ENCODE data around the gene CAMTA1. TPM values are rescaled to one million over a fixed set of nuclear protein-coding genes. Genes with fewer than 3 reads are reported as not detected.

Gene CAMTA1
- total RNA-seq, 1 experiment from 2014 or later, result 85.2 TPM

DNA sequence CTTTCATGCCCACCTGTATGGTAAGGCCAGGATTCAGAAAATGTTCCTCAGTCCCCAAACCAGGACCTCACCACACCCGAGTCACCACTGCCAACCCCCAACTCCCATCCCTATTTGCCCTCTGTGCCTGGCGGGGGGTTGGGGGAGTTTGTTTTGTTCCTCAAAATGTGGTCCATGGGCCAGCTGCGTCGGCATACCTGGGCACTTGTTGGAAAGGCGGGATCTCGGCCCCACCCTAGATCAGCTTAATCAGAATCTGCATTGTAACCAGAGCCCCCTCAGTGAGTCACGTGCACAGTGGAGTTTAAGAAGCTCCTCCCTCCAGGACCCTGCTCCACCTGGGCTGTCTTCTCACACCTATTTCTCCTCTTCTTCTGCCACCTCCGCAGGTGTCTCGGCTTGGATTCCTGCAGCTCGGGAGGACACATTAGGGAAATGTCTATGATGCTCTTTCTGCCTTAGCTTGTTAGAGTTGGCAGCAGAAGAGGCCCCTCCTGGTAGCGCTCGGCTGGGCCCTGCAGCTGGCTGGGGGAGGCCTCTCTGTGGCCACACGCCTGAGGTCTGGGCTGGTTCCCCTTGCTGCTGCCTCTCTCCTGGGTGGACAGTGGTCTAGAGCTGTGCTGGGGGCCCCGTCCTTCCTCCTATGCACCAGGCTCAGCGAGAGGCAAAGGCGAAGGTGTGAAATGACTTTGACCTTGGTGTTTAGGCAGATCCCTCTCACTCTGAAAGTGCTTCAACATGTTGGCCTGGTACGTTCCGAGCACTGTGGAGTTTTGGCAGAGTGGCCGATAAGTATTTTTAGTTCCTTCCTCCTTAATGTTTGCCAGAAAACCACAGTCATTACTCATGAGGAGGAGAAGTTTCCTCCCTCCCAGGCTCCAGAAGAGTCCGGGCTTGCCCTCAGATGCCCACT is 41.8 kb upstream of the CAMTA1 start:
- no peak for TF ChIP-seq EZH2 (IDR thresholded peaks at IDR 0.05; ENCODE audit: borderline replicate concordance, low read depth, low read length, poor library complexity, severe bottlenecking)
- TF ChIP-seq, protein P1, sequence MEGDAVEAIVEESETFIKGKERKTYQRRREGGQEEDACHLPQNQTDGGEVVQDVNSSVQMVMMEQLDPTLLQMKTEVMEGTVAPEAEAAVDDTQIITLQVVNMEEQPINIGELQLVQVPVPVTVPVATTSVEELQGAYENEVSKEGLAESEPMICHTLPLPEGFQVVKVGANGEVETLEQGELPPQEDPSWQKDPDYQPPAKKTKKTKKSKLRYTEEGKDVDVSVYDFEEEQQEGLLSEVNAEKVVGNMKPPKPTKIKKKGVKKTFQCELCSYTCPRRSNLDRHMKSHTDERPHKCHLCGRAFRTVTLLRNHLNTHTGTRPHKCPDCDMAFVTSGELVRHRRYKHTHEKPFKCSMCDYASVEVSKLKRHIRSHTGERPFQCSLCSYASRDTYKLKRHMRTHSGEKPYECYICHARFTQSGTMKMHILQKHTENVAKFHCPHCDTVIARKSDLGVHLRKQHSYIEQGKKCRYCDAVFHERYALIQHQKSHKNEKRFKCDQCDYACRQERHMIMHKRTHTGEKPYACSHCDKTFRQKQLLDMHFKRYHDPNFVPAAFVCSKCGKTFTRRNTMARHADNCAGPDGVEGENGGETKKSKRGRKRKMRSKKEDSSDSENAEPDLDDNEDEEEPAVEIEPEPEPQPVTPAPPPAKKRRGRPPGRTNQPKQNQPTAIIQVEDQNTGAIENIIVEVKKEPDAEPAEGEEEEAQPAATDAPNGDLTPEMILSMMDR (conservative IDR thresholded peaks at IDR 0.05; ENCODE audit: low read depth, low read length), result no peak
- Histone ChIP-seq H3K27ac (ENCODE audit: low read depth, low read length, poor library complexity, severe bottlenecking) (no peak overlapping the region), H3K36me3 (ENCODE audit: insufficient read depth, low read length, poor library complexity, severe bottlenecking) (no peaks in the 10 kb centered on the region), H3K9me3 (ENCODE audit: low read depth, low read length, poor library complexity, severe bottlenecking) (no peaks in the 10 kb centered on the region), H3K27me3 (replicated peaks; ENCODE audit: insufficient read depth, low read depth, low read length, poor library complexity) (peaks cover 21% of the 10 kb centered on the region), H3K4me3 (ENCODE audit: low read depth, low read length, poor library complexity, severe bottlenecking) (no peak overlapping the region), H3K4me1 (ENCODE audit: insufficient read depth, low read length, poor library complexity, severe bottlenecking) (no peaks in the 10 kb centered on the region)
- no peak for DNase-seq (ENCODE audit: low spot score)
- CTCF ChIA-PET, result no interaction called here
- intact Hi-C loops (cut with micrococcal nuclease; ENCODE audit: unreplicated experiment), result no loop called here
- POLR2A ChIA-PET (ENCODE audit: low non-redundant PET), result no interaction called here
- no TSS peak for BruUV-seq (replicated peaks)

DNA sequence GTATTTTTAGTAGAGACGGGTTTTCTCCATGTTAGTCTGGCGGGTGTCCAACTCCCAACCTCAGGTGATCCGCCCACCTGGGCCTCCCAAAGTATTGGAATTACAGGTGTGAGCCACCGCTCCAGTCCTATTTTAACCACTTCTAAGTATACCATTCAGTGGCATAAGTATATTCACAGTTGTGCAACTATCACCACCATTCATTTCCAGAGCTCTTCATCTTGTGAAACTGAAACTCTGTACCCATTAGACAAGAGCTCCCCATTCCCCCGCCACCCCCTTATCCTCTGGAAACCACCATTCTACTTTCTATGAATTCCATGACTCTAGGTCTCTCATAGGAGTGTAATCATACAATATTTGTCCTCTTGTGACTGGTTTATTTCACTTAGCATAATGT is 40.2 kb upstream of the CAMTA1 start:
- no peak overlapping the region for H3K27ac ChIP-seq (ENCODE audit: low read depth, low read length, poor library complexity, severe bottlenecking)
- TF ChIP-seq EZH2 (IDR thresholded peaks at IDR 0.05; ENCODE audit: borderline replicate concordance, low read depth, low read length, poor library complexity, severe bottlenecking), result no peak
- TF ChIP-seq, protein P1 (conservative IDR thresholded peaks at IDR 0.05; ENCODE audit: low read depth, low read length), result no peak
- H3K4me1 ChIP-seq (ENCODE audit: insufficient read depth, low read length, poor library complexity, severe bottlenecking), result no peaks in the 10 kb centered on the region
- CTCF ChIA-PET, result no interaction called here
- H3K27me3 ChIP-seq (replicated peaks; ENCODE audit: insufficient read depth, low read depth, low read length, poor library complexity), result peaks cover 33% of the 10 kb centered on the region
- BruUV-seq (replicated peaks), result no TSS peak
- H3K9me3 ChIP-seq (ENCODE audit: low read depth, low read length, poor library complexity, severe bottlenecking), result no peaks in the 10 kb centered on the region
- intact Hi-C loops (cut with micrococcal nuclease; ENCODE audit: unreplicated experiment), result no loop called here
- H3K4me3 ChIP-seq (ENCODE audit: low read depth, low read length, poor library complexity, severe bottlenecking), result no peak overlapping the region
- no peaks in the 10 kb centered on the region for H3K36me3 ChIP-seq (ENCODE audit: insufficient read depth, low read length, poor library complexity, severe bottlenecking)
- no peak for DNase-seq (ENCODE audit: low spot score)
- POLR2A ChIA-PET (ENCODE audit: low non-redundant PET), result interaction anchor here (0.6 kb wide), 1 partner anchor 430 kb away, joined by 4 read pairs; no protein-coding TSS in a partner anchor

DNA sequence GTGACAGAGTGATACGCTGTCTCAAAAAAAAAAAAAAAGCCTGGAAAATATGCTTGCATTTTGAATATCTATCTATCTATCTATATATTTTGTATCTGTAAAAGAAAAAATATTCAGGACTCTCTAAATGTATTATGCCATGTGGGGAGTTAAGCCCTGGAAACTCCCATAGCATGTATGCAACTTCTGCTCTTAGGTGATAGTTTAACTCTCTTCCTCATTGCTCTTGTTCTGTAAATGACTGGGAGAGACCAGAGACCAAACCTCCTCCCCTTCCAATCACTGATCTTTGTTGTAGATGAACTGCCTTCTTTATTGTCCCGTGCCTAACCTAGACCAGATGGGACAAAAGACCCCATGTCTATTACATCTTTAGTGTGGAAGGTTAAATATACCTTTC is 37.6 kb upstream of the CAMTA1 start:
- intact Hi-C loops (cut with micrococcal nuclease; ENCODE audit: unreplicated experiment), result no loop called here
- CTCF ChIA-PET, result no interaction called here
- H3K27ac ChIP-seq (ENCODE audit: low read depth, low read length, poor library complexity, severe bottlenecking), result no peak overlapping the region
- no peak overlapping the region for H3K4me3 ChIP-seq (ENCODE audit: low read depth, low read length, poor library complexity, severe bottlenecking)
- TF ChIP-seq, protein P1 (conservative IDR thresholded peaks at IDR 0.05; ENCODE audit: low read depth, low read length), result no peak
- no peak for TF ChIP-seq EZH2 (IDR thresholded peaks at IDR 0.05; ENCODE audit: borderline replicate concordance, low read depth, low read length, poor library complexity, severe bottlenecking)
- no peak for DNase-seq (ENCODE audit: low spot score)
- POLR2A ChIA-PET (ENCODE audit: low non-redundant PET), result no interaction called here
- no TSS peak for BruUV-seq (replicated peaks)
- H3K27me3 ChIP-seq (replicated peaks; ENCODE audit: insufficient read depth, low read depth, low read length, poor library complexity), result peaks cover 41% of the 10 kb centered on the region
- H3K4me1 ChIP-seq (ENCODE audit: insufficient read depth, low read length, poor library complexity, severe bottlenecking), result no peaks in the 10 kb centered on the region
- no peaks in the 10 kb centered on the region for H3K36me3 ChIP-seq (ENCODE audit: insufficient read depth, low read length, poor library complexity, severe bottlenecking)
- H3K9me3 ChIP-seq (ENCODE audit: low read depth, low read length, poor library complexity, severe bottlenecking), result no peaks in the 10 kb centered on the region

Data from A673 (cell line).